Measurements from ENCODE around the gene FBLN5. TPM values are rescaled to one million over a fixed set of nuclear protein-coding genes. Genes with fewer than 3 reads are reported as not detected.

Gene FBLN5
- total RNA-seq, 1 experiment from 2014 or later, result 0.23 TPM

DNA sequence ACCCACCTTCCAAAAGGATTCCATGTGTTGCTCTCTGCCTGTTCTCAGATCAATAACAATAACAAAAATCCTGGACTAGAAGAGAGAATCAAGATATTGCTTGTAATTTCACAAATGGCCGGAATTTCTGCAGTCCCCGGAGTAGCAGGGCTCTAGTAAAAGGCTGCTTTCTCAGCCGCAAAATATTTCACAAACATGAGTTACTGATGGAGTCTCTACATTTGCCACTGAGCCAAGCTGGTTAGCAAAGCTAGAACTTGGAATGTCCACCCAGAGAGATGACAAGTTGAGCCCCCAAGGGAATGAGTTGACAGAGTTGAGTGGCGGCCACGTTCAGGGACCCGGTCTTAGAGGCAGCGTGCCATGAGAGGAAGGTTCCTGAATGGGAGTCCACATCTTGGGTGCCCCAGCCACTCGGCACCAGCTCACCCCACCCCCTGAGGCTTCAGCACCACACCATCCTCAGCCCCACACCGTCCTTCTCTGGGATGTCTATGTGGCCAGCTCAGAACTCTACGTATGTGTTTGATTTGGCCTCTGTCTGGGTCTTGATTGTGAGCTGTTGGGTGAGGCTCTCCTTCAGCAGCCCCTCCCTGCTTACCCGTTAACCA lies 15.9 kb downstream of the FBLN5 start:
- Histone ChIP-seq H3K27me3 (ENCODE audit: control insufficient read depth, insufficient read depth, low read length) (no peaks in the 10 kb centered on the region), H3K4me1 (ENCODE audit: control insufficient read depth, insufficient read depth, low read length) (no peaks in the 10 kb centered on the region), H3K36me3 (ENCODE audit: control insufficient read depth, insufficient read depth, low read length) (no peaks in the 10 kb centered on the region), H3K27ac (ENCODE audit: low read length) (no peak overlapping the region), H3K9me3 (ENCODE audit: control insufficient read depth, insufficient read depth, low read depth, low read length) (no peaks in the 10 kb centered on the region), H3K4me3 (ENCODE audit: low read depth in 2 of 2, low read length in 2 of 2) (no peak overlapping the region)
- no peak for ATAC-seq
- no peak for TF ChIP-seq SIN3A (IDR thresholded peaks at IDR 0.05; ENCODE audit: borderline replicate concordance, insufficient read depth, low read depth, low read length)
- TF ChIP-seq, protein P1, sequence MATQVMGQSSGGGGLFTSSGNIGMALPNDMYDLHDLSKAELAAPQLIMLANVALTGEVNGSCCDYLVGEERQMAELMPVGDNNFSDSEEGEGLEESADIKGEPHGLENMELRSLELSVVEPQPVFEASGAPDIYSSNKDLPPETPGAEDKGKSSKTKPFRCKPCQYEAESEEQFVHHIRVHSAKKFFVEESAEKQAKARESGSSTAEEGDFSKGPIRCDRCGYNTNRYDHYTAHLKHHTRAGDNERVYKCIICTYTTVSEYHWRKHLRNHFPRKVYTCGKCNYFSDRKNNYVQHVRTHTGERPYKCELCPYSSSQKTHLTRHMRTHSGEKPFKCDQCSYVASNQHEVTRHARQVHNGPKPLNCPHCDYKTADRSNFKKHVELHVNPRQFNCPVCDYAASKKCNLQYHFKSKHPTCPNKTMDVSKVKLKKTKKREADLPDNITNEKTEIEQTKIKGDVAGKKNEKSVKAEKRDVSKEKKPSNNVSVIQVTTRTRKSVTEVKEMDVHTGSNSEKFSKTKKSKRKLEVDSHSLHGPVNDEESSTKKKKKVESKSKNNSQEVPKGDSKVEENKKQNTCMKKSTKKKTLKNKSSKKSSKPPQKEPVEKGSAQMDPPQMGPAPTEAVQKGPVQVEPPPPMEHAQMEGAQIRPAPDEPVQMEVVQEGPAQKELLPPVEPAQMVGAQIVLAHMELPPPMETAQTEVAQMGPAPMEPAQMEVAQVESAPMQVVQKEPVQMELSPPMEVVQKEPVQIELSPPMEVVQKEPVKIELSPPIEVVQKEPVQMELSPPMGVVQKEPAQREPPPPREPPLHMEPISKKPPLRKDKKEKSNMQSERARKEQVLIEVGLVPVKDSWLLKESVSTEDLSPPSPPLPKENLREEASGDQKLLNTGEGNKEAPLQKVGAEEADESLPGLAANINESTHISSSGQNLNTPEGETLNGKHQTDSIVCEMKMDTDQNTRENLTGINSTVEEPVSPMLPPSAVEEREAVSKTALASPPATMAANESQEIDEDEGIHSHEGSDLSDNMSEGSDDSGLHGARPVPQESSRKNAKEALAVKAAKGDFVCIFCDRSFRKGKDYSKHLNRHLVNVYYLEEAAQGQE (IDR thresholded peaks at IDR 0.05; ENCODE audit: insufficient read depth in 1 of 2, low read depth in 2 of 2, low read length in 1 of 2), result no peak
- in situ Hi-C loops (cut with HindIII; ENCODE audit: low pct_unique_long_range_greater_than_20kb, low sequenced_read_pairs) (no loop called here), intact Hi-C loops (cut with micrococcal nuclease; ENCODE audit: unreplicated experiment) (no loop called here)
- no peak for DNase-seq (ENCODE audit: low read depth, low spot score)
- ChIA-PET CTCF (no interaction called here), POLR2A (interaction anchor here (0.9 kb wide), 1 partner anchor 190 kb away, joined by 4 read pairs; the partner anchor contains the start of genes CPSF2 and NDUFB1)
- no TSS peak for BruUV-seq (replicated peaks)

GRCh38 chr14:91929700-91930099 lies 17.8 kb downstream of the FBLN5 start:
- Histone ChIP-seq H3K9me3 (ENCODE audit: control insufficient read depth, insufficient read depth, low read depth, low read length) (no peaks in the 10 kb centered on the region), H3K27ac (ENCODE audit: low read length) (no peak overlapping the region), H3K4me3 (ENCODE audit: low read depth in 2 of 2, low read length in 2 of 2) (no peak overlapping the region), H3K27me3 (ENCODE audit: control insufficient read depth, insufficient read depth, low read length) (no peaks in the 10 kb centered on the region), H3K4me1 (ENCODE audit: control insufficient read depth, insufficient read depth, low read length) (no peaks in the 10 kb centered on the region), H3K36me3 (ENCODE audit: control insufficient read depth, insufficient read depth, low read length) (no peaks in the 10 kb centered on the region)
- TF ChIP-seq SIN3A (IDR thresholded peaks at IDR 0.05; ENCODE audit: borderline replicate concordance, insufficient read depth, low read depth, low read length) (no peak), TCF7L2 (IDR thresholded peaks at IDR 0.05; ENCODE audit: low read depth, low read length) (no peak)
- POLR2A ChIA-PET, result no interaction called here
- no TSS peak for BruUV-seq (replicated peaks)
- ATAC-seq, result no peak
- DNase-seq (ENCODE audit: low read depth, low spot score), result no peak
- intact Hi-C loops (cut with micrococcal nuclease; ENCODE audit: unreplicated experiment) (no loop called here), in situ Hi-C loops (cut with HindIII; ENCODE audit: low pct_unique_long_range_greater_than_20kb, low sequenced_read_pairs) (no loop called here)
- CTCF ChIA-PET, result no interaction called here

GRCh38 chr14:91927800-91928199 lies 19.7 kb downstream of the FBLN5 start:
- POLR2A ChIA-PET, result no interaction called here
- Histone ChIP-seq H3K27me3 (ENCODE audit: control insufficient read depth, insufficient read depth, low read length) (no peaks in the 10 kb centered on the region), H3K4me1 (ENCODE audit: control insufficient read depth, insufficient read depth, low read length) (no peaks in the 10 kb centered on the region), H3K4me3 (ENCODE audit: low read depth in 2 of 2, low read length in 2 of 2) (no peak overlapping the region), H3K36me3 (ENCODE audit: control insufficient read depth, insufficient read depth, low read length) (no peaks in the 10 kb centered on the region), H3K9me3 (ENCODE audit: control insufficient read depth, insufficient read depth, low read depth, low read length) (no peaks in the 10 kb centered on the region), H3K27ac (ENCODE audit: low read length) (no peak overlapping the region)
- CTCF ChIA-PET, result no interaction called here
- no TSS peak for BruUV-seq (replicated peaks)
- DNase-seq (ENCODE audit: low read depth, low spot score), result no peak
- TF ChIP-seq SIN3A (IDR thresholded peaks at IDR 0.05; ENCODE audit: borderline replicate concordance, insufficient read depth, low read depth, low read length) (no peak), CTCF (IDR thresholded peaks at IDR 0.05) (no peak), TCF7L2 (IDR thresholded peaks at IDR 0.05; ENCODE audit: low read depth, low read length) (no peak), POLR2AphosphoS5 (IDR thresholded peaks at IDR 0.05; ENCODE audit: low read depth, low read length) (no peak)
- TF ChIP-seq, protein P1 (IDR thresholded peaks at IDR 0.05; ENCODE audit: insufficient read depth in 1 of 2, low read depth in 2 of 2, low read length in 1 of 2), result no peak
- ATAC-seq, result no peak
- intact Hi-C loops (cut with micrococcal nuclease; ENCODE audit: unreplicated experiment) (no loop called here), in situ Hi-C loops (cut with HindIII; ENCODE audit: low pct_unique_long_range_greater_than_20kb, low sequenced_read_pairs) (no loop called here)

Data from Panc1 (cell line).